Thoracic aorta (tissue), 2 donors: ENCODE data around the gene MAP4. TPM values are rescaled to one million over a fixed set of nuclear protein-coding genes. Genes with fewer than 3 reads are reported as not detected.

Experiments used
- ATAC-seq: fragments of 150-250 bp; one replicate; pipeline ENCODE4 v1.8.0; 2017; ENCODE audit warnings: low read depth; ENCODE audit not compliant: insufficient number of reproducible peaks, low FRiP score
- DNase-seq: peaks from one replicate; pipeline ENCODE4 v3.0.0-alpha.2; 2020; ENCODE audit warnings: low spot score
- H3K27ac ChIP-seq, 2 donors: fragments of 200-600 bp; sonication (generic); 1 replicate in 1 of 2; 2 replicates in 1 of 2; pipeline ENCODE4 v1.5.1; 2016; ENCODE audit warnings: mild to moderate bottlenecking in 2 of 2, moderate library complexity in 2 of 2
- H3K27me3 ChIP-seq: fragments of 200-600 bp; sonication (generic); replicated peaks from 2 replicates; pipeline ENCODE4 v1.6.0; 2016; ENCODE audit warnings: mild to moderate bottlenecking; ENCODE audit not compliant: insufficient read depth
- H3K36me3 ChIP-seq: fragments of 200-600 bp; sonication (generic); one replicate; pipeline ENCODE4 v1.5.1; 2016
- H3K4me1 ChIP-seq, 2 donors: fragments of 200-600 bp; sonication (generic); 1 replicate in 1 of 2; 2 replicates in 1 of 2; pipeline versions ENCODE4 v1.5.1 to v1.6.0; 2016; ENCODE audit warnings: low read depth in 2 of 2, mild to moderate bottlenecking in 1 of 2; ENCODE audit not compliant: control insufficient read depth in 1 of 2
- H3K4me3 ChIP-seq: fragments of 200-600 bp; sonication (generic); 2 replicates; pipeline ENCODE4 v1.5.1; 2016; ENCODE audit warnings: mild to moderate bottlenecking
- H3K9me3 ChIP-seq: fragments of 200-600 bp; sonication (generic); 2 replicates; pipeline ENCODE4 v1.5.1; 2016
- total RNA-seq, 2 donors: library from RNA; depleted of rRNA; stranded (reverse); fragments of >200 nt; gene quantifications; one replicate each; pipeline versions ENCODE4 v1.1.0 to v1.2.3, GENCODE V29; 2016
- TF ChIP-seq, protein P1 (sequence below): fragments of 200-600 bp; sonication (generic); IDR thresholded peaks from one replicate; pipeline ENCODE4 v1.5.1; 2019; ENCODE audit warnings: antibody characterized with exemption

MAP4 gene
- total RNA-seq, 2 donors from 2014 or later: 252 to 264 TPM

- peaks cover 17 to 22% of the 10 kb centered on the region in 2 donors for H3K4me1 ChIP-seq
- H3K27me3 ChIP-seq: no peaks in the 10 kb centered on the region
- peak; percentile 70 for ATAC-seq
- TF ChIP-seq, protein P1, sequence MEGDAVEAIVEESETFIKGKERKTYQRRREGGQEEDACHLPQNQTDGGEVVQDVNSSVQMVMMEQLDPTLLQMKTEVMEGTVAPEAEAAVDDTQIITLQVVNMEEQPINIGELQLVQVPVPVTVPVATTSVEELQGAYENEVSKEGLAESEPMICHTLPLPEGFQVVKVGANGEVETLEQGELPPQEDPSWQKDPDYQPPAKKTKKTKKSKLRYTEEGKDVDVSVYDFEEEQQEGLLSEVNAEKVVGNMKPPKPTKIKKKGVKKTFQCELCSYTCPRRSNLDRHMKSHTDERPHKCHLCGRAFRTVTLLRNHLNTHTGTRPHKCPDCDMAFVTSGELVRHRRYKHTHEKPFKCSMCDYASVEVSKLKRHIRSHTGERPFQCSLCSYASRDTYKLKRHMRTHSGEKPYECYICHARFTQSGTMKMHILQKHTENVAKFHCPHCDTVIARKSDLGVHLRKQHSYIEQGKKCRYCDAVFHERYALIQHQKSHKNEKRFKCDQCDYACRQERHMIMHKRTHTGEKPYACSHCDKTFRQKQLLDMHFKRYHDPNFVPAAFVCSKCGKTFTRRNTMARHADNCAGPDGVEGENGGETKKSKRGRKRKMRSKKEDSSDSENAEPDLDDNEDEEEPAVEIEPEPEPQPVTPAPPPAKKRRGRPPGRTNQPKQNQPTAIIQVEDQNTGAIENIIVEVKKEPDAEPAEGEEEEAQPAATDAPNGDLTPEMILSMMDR: no peak
- DNase-seq: peak; percentile 61
- peak within 1 kb of the TSS; percentile 96 to 99 for H3K27ac ChIP-seq
- peak within 1 kb of the TSS; percentile 99 for H3K4me3 ChIP-seq
- no peaks in the 10 kb centered on the region for H3K9me3 ChIP-seq
- no peaks in the 10 kb centered on the region for H3K36me3 ChIP-seq
Observed at GRCh38 chr3:47802734-47803479, 213.3 kb downstream of the MAP4 start, which contains the start of gene DHX30. DHX30 (plus strand) TSS chr3:47803138; CDS start chr3:47810684, 7,546 bp downstream.

Other genes with a start within 250 kb of the MAP4 start
- 10 to 100 TPM; 37.2 to 38.7 TPM for gene SMARCC1, start 234.5 kb downstream of the MAP4 start, total RNA-seq
- 10 to 100 TPM; 60.2 to 68.4 TPM for gene DHX30, start 213.3 kb downstream of the MAP4 start, total RNA-seq
- 1 to 10 TPM in 1 of 2 donors, not detected in 1; 2.5 TPM for gene CDC25A, start 172.0 kb upstream of the MAP4 start, total RNA-seq
- not detected for gene CAMP, start 207.1 kb upstream of the MAP4 start, total RNA-seq
- 1 to 10 TPM; 8.9 to 9.1 TPM for gene ZNF589, start 224.7 kb upstream of the MAP4 start, total RNA-seq